Keratinocyte (primary cell): ENCODE results near the gene CDR2L.

ENCODE experiments used
- CTCF ChIP-seq, 3 experiments: IDR thresholded peaks in 1 of 3; conservative IDR thresholded peaks in 1 of 3; optimal IDR thresholded peaks in 1 of 3; 2 replicates in 2 of 3; 3 replicates in 1 of 3; pipeline versions ENCODE3 to v1.5.1; 2011; ENCODE audit warnings: low read length in 3 of 3, mild to moderate bottlenecking in 3 of 3, moderate library complexity in 2 of 3, control low read depth in 1 of 3, inconsistent platforms in 1 of 3; ENCODE audit not compliant: insufficient read depth in 2 of 3; ENCODE audit errors: extremely low read depth in 1 of 3
- EZH2 ChIP-seq: IDR thresholded peaks from one replicate; pipeline ENCODE4 v1.6.1; 2012; ENCODE audit warnings: inconsistent platforms, mild to moderate bottlenecking, low read length, moderate library complexity

GRCh38 chr17:75030161-75030560 is 42.7 kb downstream of the CDR2L start:
- TF ChIP-seq CTCF (optimal IDR thresholded peaks at IDR 0.05 in 1 of 3, IDR thresholded peaks at IDR 0.05 in 1 of 3, conservative IDR thresholded peaks at IDR 0.05 in 1 of 3; ENCODE audit: extremely low read depth in 1 of 3, insufficient read depth in 2 of 3, low read length in 3 of 3) (no peak), EZH2 (no peak)
